ENCODE results near the gene PHF10. TPM values are rescaled to one million over a fixed set of nuclear protein-coding genes. Genes with fewer than 3 reads are reported as not detected.

Gene PHF10
- total RNA-seq, 1 donor from 2014 or later: 85.9 TPM

Other genes with a start within 250 kb of the PHF10 start
- 102 and 103 TPM in 2 replicates for gene WDR27, start 22.5 kb downstream of the PHF10 start, total RNA-seq
- gene C6orf120, start 22.4 kb downstream of the PHF10 start, total RNA-seq: 28.2 and 28.7 TPM in 2 replicates
- gene DYNLT2, start 27.1 kb upstream of the PHF10 start, total RNA-seq: 2.8 TPM in 2 replicates
- 24.2 and 26.3 TPM in 2 replicates for gene ERMARD, start 27.1 kb upstream of the PHF10 start, total RNA-seq

Measured in neural crest cell (in vitro differentiated cells).